ENCODE measurements around the gene ELOVL2.

DNA sequence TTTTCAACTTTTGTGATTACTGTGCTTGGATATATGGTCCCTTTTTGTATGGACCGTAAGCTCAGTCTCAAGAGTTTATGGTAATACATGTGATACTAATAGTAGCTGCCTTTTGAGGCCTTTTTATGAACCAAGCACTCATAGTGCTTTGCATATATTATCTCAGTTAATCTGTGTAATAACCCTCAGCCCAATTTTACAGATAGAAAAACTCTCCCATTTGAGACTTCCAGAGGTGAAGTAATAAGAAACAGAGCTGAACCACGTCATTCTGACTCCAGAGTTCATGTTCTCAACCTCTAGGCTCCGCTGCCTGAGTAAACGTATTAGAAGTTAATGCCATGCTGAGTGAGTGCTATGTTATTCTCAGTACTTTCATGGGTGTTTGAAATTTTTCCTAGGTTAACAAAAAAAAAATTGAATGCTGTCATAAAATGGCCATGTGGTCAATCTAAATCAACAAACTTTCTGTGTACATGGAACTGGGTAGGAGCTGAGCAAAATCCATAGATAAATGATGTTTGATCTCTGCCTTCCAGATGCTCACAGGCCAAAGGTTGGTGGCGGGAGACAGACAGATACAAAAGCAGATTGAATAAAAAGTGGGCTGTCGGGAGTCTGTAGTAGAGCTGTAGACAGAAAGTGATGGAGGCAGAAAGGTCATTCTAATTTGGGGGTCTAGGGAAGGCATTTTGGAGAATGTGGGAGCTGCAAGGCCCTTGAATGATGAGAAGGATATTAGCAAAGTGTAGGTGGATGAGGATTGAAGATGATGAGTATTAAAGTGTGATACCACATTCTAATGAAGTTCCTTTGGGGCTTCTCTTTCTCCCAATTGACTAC is 22.6 kb upstream of the ELOVL2 start:
- TF ChIP-seq, protein P1, sequence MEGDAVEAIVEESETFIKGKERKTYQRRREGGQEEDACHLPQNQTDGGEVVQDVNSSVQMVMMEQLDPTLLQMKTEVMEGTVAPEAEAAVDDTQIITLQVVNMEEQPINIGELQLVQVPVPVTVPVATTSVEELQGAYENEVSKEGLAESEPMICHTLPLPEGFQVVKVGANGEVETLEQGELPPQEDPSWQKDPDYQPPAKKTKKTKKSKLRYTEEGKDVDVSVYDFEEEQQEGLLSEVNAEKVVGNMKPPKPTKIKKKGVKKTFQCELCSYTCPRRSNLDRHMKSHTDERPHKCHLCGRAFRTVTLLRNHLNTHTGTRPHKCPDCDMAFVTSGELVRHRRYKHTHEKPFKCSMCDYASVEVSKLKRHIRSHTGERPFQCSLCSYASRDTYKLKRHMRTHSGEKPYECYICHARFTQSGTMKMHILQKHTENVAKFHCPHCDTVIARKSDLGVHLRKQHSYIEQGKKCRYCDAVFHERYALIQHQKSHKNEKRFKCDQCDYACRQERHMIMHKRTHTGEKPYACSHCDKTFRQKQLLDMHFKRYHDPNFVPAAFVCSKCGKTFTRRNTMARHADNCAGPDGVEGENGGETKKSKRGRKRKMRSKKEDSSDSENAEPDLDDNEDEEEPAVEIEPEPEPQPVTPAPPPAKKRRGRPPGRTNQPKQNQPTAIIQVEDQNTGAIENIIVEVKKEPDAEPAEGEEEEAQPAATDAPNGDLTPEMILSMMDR (IDR thresholded peaks at IDR 0.05) = no peak
- no peak for TF ChIP-seq POLR2A (IDR thresholded peaks at IDR 0.05)
